Urothelium cell line (cell line): ENCODE data around the gene TOMM70.
"Not testable (repeated sequence)": the region's sequence is repeated elsewhere in the genome, so short reads cannot be mapped to it uniquely, and the experiment has no call there.

Source experiments
- DNase-seq: peaks from one replicate; pipeline ENCODE4 v3.0.0; 2011; ENCODE audit warnings: low spot score, mixed read lengths
- FAIRE-seq: peaks from 2 replicates; lab custom pipeline; 2011; peaks lifted over from hg19 to GRCh38; lab: Jason Lieb, UNC

Gene TOMM70

GRCh38 chr3:100400780-100401673, at the start of gene TOMM70, which contains the start of gene LNP1:
TOMM70 (minus strand) TSS chr3:100401089; CDS start chr3:100400949, 140 bp downstream.
LNP1 (plus strand) TSS chr3:100401539; CDS start chr3:100429730, 28,191 bp downstream.
- FAIRE-seq: peak; percentile 85
- DNase-seq: peak; percentile 95

DNA sequence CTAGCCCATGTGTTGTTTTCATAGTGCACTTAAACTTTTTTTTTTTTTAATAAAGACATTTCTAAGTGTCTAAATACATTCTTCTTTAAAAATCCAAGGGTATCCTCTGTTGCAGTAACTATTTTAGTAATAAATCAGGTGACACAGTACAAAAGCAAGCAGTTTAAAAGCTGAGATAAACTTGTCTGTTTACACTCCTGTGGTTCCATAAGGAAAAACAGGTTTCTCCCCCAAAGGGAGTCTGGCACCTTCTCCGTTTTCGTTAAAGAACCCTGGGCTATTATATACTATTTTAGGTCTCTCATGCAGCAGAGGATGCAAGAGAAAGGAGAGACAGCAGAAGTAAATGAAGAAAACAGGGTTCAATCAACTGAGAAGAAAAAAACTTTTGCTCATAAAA, 48.3 kb upstream of the TOMM70 start:
- no peak for DNase-seq
- FAIRE-seq: no peak

GRCh38 chr3:100448079-100448478, 47.2 kb upstream of the TOMM70 start:
- FAIRE-seq (no peak), DNase-seq (no peak)

- not testable (repeated sequence) for DNase-seq, FAIRE-seq
These were observed 46.2 kb upstream of the TOMM70 start for GRCh38 chr3:100447067-100447466.

- FAIRE-seq (no peak), DNase-seq (no peak)
These were observed 42.8 kb upstream of the TOMM70 start for GRCh38 chr3:100443690-100444089.

DNA sequence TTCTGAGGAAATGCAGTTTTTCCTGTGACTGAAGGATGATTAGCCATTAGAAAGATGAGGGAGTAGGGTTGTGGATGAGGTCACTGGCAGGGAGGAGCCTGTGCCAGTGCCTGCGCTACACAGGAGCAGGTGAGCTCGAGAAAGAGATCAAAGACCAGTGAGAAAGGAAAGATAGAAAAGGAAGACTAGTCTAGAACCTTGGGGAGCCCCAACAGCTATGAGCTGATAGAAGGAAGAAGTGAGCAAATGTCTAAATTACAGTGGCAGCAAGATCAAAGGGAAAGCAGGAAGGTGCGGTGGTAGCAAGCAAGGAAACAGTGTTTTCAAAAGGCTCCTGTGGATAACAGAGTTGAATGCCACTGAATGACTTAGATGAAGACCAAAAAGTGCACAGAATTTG, 40.0 kb upstream of the TOMM70 start:
- FAIRE-seq (no peak), DNase-seq (no peak)

DNA sequence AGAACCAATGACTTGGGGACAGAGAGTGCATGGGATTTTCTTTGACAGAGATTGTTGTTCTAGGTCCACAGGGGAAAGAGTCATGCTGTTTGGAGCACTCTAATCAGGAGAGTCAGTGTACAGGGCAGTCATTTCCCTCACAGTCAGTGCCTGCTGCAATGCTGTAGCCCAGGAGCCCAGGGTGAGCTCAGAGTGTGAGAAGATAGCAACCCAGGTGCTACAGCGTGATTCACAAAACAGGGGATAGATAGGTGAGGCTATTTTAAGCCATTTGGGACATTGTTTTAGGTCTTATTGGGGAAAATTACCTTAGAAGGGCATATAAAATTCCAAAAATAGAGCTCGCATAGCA, 37.7 kb upstream of the TOMM70 start:
- DNase-seq: no peak
- no peak for FAIRE-seq

- FAIRE-seq: no peak
- no peak for DNase-seq
These were observed 37.1 kb upstream of the TOMM70 start for GRCh38 chr3:100437721-100438622.

- FAIRE-seq (no peak), DNase-seq (no peak)
These were observed 36.1 kb upstream of the TOMM70 start for GRCh38 chr3:100436951-100437350.

GRCh38 chr3:100429187-100429716, 28.4 kb upstream of the TOMM70 start:
- peak; percentile 20 for FAIRE-seq

GRCh38 chr3:100427699-100428098, 26.8 kb upstream of the TOMM70 start:
- no peak for FAIRE-seq
- DNase-seq: no peak

More at GRCh38 chr3:100429187-100429716, 28.4 kb upstream of the TOMM70 start:
- no peak for DNase-seq

- peak; percentile 17 for FAIRE-seq
- DNase-seq: no peak
These were observed 25.3 kb upstream of the TOMM70 start for GRCh38 chr3:100426067-100426682.

GRCh38 chr3:100425316-100425715, 24.4 kb upstream of the TOMM70 start:
- FAIRE-seq: no peak
- peak; percentile 40 for DNase-seq

- FAIRE-seq (no peak), DNase-seq (no peak)
These were observed 23.4 kb upstream of the TOMM70 start for GRCh38 chr3:100424261-100424660.

DNA sequence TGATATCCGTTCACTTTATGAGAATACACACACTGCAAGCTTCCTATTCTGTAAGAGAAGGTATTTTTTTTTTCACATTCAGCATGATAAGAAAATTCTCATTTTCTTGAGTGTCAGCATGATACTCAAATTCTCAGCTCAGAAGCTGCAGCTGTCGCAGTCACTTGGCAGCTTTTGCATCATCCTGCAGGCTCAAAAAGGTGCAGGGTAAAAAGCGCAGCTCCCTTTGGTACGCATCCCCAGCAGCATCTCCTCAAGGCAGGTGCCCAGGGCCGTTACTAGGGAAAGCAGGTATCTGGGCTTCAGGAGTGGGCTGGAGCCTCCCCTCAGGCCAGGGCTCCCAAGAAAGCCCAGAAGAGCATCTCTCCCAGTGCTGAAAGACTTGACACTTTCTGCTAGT, 22.7 kb upstream of the TOMM70 start:
- no peak for FAIRE-seq
- DNase-seq: no peak

DNA sequence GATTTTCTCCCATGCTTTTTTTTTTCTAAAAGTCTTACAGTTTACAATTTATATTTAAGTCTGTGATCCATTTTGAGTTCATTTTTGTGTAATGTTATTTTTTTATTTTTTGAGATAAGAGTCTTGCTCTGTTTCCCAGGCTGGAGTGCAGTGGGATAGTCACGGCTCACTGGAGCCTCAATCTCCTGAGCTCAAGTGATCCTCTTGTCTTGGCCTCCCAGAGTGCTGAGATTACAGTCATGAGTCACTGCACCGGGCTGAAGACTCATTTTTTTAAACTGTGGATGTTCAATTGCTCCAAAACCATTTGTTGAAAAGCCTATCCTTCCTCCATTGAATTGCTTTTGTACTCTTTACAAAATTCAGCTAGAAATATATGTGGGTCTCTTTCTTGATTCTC, 20.0 kb upstream of the TOMM70 start:
- FAIRE-seq (no peak), DNase-seq (no peak)

DNA sequence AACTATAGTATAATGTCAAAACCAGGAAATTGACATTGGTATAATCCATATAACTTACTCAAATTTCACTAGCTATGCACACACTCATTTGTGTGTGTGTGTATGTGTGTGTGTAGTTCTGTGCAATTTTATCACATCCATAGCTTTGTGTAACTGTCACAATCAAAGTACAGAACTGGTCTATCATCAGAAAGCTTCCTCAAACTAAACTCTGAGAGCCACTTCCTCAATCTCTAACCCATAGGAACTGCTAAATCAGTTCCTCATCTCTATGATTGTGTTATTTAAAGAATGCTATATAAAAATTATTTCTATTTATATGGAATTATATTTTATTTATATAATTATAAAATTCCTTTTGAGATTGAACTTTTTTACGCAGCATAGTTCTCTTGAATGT, 18.5 kb upstream of the TOMM70 start:
- DNase-seq (no peak), FAIRE-seq (no peak)

DNA sequence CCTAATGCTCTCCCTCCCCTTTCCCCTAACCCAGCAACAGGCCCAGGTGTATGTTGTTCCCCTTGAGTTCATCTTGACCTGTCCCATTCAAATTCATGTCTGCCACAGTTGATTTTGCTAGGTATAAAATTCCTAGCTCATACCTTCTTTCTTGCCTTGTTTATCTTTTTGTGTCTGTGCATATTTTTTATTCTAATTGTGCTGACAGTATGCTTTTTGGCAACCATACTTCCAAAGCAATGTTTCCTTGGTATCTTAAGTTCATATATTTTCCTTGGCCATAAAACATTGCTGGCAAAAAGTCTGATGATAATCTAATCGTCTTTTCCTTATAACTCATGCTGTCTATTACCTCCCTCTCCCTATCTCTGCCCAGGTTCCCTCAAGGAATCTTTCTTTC, 16.0 kb upstream of the TOMM70 start:
- no peak for FAIRE-seq
- DNase-seq: no peak

DNA sequence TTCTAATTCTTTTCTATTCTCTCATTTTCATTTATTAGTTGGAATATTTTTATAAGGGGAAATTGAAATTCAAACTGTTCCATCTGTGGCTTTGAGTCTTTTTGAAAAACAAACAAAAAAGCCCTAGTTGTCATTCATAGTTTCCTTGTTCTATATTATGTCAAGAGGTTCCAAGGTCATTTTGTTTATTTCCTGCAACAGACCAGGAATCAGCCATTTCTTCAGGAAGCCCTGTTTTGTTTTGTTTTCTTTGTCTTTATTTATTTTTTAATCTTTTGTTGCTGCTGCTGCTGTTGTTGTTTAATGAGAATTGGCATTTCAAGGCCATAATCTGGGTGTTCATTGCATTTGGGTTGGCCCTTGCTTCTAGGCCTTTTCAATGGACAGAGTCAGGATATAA, 15.3 kb upstream of the TOMM70 start:
- no peak for FAIRE-seq
- no peak for DNase-seq

GRCh38 chr3:100413613-100414012, 12.7 kb upstream of the TOMM70 start:
- FAIRE-seq: no peak
- DNase-seq: no peak
